Naive B cell (primary cell): ENCODE results near the gene SH3D19. TPM values are rescaled to one million over a fixed set of nuclear protein-coding genes. Genes with fewer than 3 reads are reported as not detected.

Source experiments
- ATAC-seq, 2 donors: fragments of 150-1000 bp; cut with Tn5 transposase; 2 replicates each; pipeline ENCODE4 v1.10.0; 2021; ENCODE audit warnings: low read depth in 2 of 2, mild to moderate bottlenecking in 2 of 2, moderate library complexity in 2 of 2
- DNase-seq: peaks from one replicate; pipeline ENCODE4 v3.0.0; 2022
- H3K27ac Mint-ChIP-seq, 6 donors: one replicate each; pipeline ENCODE4 v1.8.0; 2020 to 2022; ENCODE audit warnings: mild to moderate bottlenecking in 6 of 6, mixed read lengths in 6 of 6, moderate library complexity in 5 of 6, inconsistent platforms in 2 of 6
- H3K27me3 Mint-ChIP-seq, 3 donors: one replicate each; pipeline ENCODE4 v1.8.0; 2021 to 2022; ENCODE audit warnings: mixed read lengths in 3 of 3, mild to moderate bottlenecking in 1 of 3
- H3K36me3 Mint-ChIP-seq, 2 donors: one replicate each; pipeline ENCODE4 v1.8.0; 2020 to 2022; ENCODE audit warnings: mixed read lengths in 2 of 2, inconsistent platforms in 1 of 2, mild to moderate bottlenecking in 1 of 2
- H3K4me1 Mint-ChIP-seq, 3 donors: one replicate each; pipeline ENCODE4 v1.8.0; 2020 to 2022; ENCODE audit warnings: mixed read lengths in 3 of 3, inconsistent platforms in 1 of 3, mild to moderate bottlenecking in 1 of 3, moderate library complexity in 1 of 3
- H3K4me3 Mint-ChIP-seq, 8 donors: one replicate each; pipeline ENCODE4 v1.8.0; 2020 to 2022; ENCODE audit warnings: mild to moderate bottlenecking in 8 of 8, mixed read lengths in 8 of 8, moderate library complexity in 8 of 8, inconsistent platforms in 2 of 8
- H3K9me3 Mint-ChIP-seq, 7 donors: one replicate each; pipeline ENCODE4 v1.8.0; 2020 to 2022; ENCODE audit warnings: mixed read lengths in 7 of 7, mild to moderate bottlenecking in 5 of 7, inconsistent platforms in 2 of 7, moderate library complexity in 1 of 7
- polyA plus RNA-seq, 6 donors: library from polyadenylated mRNA; unstranded; fragments of 300-500 nt; fragmentation: Illumina TruSeq; gene quantifications; one replicate each; pipeline ENCODE4 v1.2.3, GENCODE V29; 2021; ENCODE audit warnings: low read depth in 6 of 6

Gene SH3D19, protein sequence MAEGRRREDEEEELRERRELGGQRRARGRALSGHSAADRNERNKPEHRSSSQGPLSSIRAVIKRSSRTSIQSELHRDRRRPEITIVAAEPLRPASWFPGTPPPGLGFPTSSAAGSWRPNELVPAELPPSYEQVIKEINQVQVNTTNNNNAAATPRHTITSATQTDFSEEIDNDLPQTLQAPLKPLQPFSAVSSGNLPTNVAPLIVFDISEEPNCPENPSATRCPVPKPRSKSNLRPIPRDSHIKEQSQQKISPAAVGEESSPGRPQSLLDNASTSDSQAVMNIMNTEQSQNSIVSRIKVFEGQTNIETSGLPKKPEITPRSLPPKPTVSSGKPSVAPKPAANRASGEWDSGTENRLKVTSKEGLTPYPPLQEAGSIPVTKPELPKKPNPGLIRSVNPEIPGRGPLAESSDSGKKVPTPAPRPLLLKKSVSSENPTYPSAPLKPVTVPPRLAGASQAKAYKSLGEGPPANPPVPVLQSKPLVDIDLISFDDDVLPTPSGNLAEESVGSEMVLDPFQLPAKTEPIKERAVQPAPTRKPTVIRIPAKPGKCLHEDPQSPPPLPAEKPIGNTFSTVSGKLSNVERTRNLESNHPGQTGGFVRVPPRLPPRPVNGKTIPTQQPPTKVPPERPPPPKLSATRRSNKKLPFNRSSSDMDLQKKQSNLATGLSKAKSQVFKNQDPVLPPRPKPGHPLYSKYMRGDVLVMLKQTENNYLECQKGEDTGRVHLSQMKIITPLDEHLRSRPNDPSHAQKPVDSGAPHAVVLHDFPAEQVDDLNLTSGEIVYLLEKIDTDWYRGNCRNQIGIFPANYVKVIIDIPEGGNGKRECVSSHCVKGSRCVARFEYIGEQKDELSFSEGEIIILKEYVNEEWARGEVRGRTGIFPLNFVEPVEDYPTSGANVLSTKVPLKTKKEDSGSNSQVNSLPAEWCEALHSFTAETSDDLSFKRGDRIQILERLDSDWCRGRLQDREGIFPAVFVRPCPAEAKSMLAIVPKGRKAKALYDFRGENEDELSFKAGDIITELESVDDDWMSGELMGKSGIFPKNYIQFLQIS
- polyA plus RNA-seq, result 1 to 10 TPM in 4 of 6 donors, not detected in 2; 1.7 to 3.7 (median 2.3) TPM

DNA sequence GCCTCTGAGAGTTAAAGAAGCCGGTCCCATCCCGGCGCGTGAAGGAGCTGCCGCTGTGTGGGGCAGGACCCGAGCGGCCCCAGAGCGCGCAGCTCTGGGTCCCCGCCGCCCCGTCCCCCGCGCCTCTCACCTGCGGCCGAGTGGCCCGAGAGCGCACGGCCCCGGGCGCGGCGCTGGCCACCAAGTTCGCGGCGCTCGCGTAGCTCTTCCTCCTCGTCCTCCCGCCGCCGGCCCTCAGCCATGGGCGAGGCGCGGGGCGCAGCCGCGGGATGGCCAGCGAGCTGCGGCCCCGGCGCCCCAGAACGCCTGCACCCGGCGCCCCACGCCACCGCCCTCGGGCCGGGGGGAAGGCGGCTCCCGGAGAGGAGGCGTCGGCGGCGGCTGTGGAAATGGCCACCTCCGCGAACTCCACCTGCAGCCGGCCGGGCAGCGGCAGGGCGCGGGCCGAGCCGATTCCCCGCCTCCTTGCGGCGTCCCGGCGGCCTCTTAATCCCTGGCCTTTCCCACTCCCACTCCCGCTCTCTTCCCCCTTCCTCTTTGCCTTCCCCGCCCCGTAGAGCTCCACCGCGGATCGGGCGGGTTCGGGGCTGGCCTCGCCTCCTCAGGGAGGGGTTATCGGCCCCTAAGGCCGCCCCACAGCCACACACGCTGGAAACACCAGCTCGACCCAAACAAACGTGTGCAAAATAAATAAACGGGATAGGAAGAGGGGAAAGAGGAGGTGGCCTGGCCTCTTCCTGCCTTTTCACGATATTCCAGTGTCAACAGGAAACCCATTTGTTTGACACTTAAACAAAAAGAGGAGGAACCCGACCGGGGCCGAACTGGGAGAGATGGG lies at the start of gene SH3D19:
Gene SH3D19, minus strand, starts transcription at position 495 of the 838 bp plus-strand sequence. Its CDS starts 253 bp downstream, at position 242.
- H3K4me1 Mint-ChIP-seq, result peaks cover 4 to 11% (median 9%) of the 10 kb centered on the region in 3 donors

DNA sequence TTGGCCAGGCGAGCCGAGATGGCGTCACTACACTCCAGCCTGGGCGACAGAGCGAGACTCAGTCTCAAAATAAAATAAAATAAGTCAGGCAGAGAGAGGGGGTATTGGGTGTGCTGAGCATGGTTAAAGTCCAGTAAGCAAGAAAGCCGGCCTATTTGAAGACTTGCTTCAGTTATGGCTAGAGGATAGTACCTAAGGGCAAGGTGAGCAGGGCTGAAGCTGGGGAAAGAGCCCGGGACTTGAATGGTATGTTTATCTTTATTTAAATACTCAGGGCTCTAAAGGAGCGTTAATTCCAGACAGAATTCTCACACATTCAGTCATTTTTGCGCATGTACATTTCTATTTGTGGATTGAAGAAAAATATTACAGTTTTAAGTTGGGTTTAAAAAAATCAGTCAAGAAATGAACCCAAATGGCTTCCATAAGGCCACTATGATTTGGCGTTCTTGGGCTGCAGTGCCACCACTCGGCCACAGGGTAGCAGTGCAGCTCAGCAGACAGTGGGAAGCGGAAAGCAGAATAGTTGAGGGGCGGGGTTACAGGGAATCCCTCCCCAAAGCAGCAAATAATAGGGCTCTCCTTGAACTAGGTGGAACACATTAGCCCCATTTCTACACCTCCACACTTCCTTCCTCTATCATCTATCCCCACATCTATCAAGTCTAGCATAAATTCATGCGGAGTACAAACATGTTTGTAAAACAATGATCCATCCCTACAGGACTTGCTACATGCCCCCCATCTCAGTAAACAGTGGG lies 37.2 kb upstream of the SH3D19 start:
- ATAC-seq (peak; percentile 81 to 89), DNase-seq (peak; percentile 54)
- Mint-ChIP-seq H3K27me3 (peaks cover 12 to 25% (median 15%) of the 10 kb centered on the region in 3 donors), H3K36me3 (no peaks in the 10 kb centered on the region), H3K9me3 (no peaks in the 10 kb centered on the region), H3K27ac (peak overlapping the region in 1 of 6 donors; percentile 59), H3K4me1 (peaks cover 0 to 3% (median 0%) of the 10 kb centered on the region in 3 donors), H3K4me3 (no peak overlapping the region)

More for the DNA sequence above, at the start of gene SH3D19:
- Mint-ChIP-seq H3K27ac (no peak within 1 kb of the TSS), H3K9me3 (peaks cover 0 to 6% (median 3%) of the 10 kb centered on the region in 7 donors), H3K27me3 (peaks cover 55 to 61% (median 60%) of the 10 kb centered on the region in 3 donors), H3K36me3 (peaks cover 0 to 6% of the 10 kb centered on the region in 2 donors), H3K4me3 (peak within 1 kb of the TSS in 7 of 8 donors; percentile 33 to 80 (median 66))
- DNase-seq (no peak), ATAC-seq (no peak)

GRCh38 chr4:151361966-151362365 lies 36.6 kb upstream of the SH3D19 start:
- DNase-seq, result no peak
- no peak for ATAC-seq
- H3K4me3 Mint-ChIP-seq, result no peak overlapping the region
- H3K36me3 Mint-ChIP-seq, result no peaks in the 10 kb centered on the region
- H3K9me3 Mint-ChIP-seq, result no peaks in the 10 kb centered on the region
- no peak overlapping the region for H3K27ac Mint-ChIP-seq
- peaks cover 0 to 3% (median 0%) of the 10 kb centered on the region in 3 donors for H3K4me1 Mint-ChIP-seq
- peaks cover 12 to 25% (median 15%) of the 10 kb centered on the region in 3 donors for H3K27me3 Mint-ChIP-seq

DNA sequence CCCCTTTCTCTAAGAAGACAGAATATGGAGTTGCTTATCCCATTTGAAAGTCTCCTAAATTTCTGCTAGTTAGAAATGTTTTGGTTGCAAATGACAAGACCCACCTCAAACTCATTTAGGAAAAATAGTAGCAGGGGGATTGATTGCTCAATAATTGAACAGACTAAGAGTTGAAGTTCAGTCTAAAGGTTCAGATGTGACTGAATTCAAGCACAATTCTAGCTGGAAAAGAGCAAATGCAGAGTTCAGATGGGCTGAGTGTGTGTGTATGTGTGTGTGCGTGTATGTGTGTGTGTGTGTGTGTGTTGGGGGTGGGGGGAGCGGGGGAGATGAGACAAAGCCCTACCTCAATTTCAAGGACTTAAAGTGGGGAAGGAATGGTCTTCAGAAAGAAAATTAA lies 35.7 kb upstream of the SH3D19 start:
- Mint-ChIP-seq H3K36me3 (no peaks in the 10 kb centered on the region), H3K9me3 (no peaks in the 10 kb centered on the region), H3K4me1 (peaks cover 0 to 3% (median 0%) of the 10 kb centered on the region in 3 donors), H3K27ac (no peak overlapping the region), H3K4me3 (no peak overlapping the region), H3K27me3 (peaks cover 12 to 25% (median 15%) of the 10 kb centered on the region in 3 donors)
- no peak for ATAC-seq
- no peak for DNase-seq

DNA sequence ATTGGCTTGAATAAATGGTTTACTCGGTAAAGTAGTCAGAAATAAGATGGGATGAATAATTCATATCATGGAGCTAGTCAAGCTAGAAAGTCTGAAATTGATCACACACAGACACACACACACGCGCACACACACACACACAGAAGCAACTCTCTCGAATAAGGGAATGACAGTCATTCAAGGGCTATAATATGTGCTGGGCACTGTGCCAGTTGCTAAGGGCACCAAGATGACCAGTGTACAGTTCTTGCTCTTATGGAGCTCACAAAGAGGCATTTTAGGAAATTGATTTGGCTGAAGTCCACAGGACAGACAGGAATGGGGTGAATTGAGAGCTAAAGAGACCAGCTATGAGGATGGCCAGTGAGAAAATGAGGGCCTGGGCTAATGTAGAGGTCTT lies 34.2 kb upstream of the SH3D19 start:
- H3K36me3 Mint-ChIP-seq, result no peaks in the 10 kb centered on the region
- no peak overlapping the region for H3K27ac Mint-ChIP-seq
- no peaks in the 10 kb centered on the region for H3K9me3 Mint-ChIP-seq

GRCh38 chr4:151358266-151358665 lies 32.9 kb upstream of the SH3D19 start:
- H3K4me1 Mint-ChIP-seq, result peaks cover 0 to 3% (median 0%) of the 10 kb centered on the region in 3 donors

More for the DNA sequence above, 34.2 kb upstream of the SH3D19 start:
- Mint-ChIP-seq H3K27me3 (peaks cover 12 to 25% (median 25%) of the 10 kb centered on the region in 3 donors), H3K4me3 (no peak overlapping the region), H3K4me1 (peaks cover 0 to 3% (median 0%) of the 10 kb centered on the region in 3 donors)
- ATAC-seq, result no peak
- DNase-seq, result no peak

GRCh38 chr4:151356510-151356909 lies 31.1 kb upstream of the SH3D19 start:
- ATAC-seq (no peak), DNase-seq (no peak)
- Mint-ChIP-seq H3K27ac (no peak overlapping the region), H3K4me3 (no peak overlapping the region), H3K9me3 (peaks cover 0 to 6% (median 3%) of the 10 kb centered on the region in 7 donors), H3K27me3 (peaks cover 15 to 32% (median 32%) of the 10 kb centered on the region in 3 donors), H3K4me1 (no peaks in the 10 kb centered on the region), H3K36me3 (no peaks in the 10 kb centered on the region)

More at GRCh38 chr4:151358266-151358665, 32.9 kb upstream of the SH3D19 start:
- H3K9me3 Mint-ChIP-seq, result peaks cover 0 to 4% (median under 1%) of the 10 kb centered on the region in 7 donors
- ATAC-seq, result no peak
- no peak overlapping the region for H3K4me3 Mint-ChIP-seq
- no peak overlapping the region for H3K27ac Mint-ChIP-seq
- H3K36me3 Mint-ChIP-seq, result no peaks in the 10 kb centered on the region
- DNase-seq, result no peak
- H3K27me3 Mint-ChIP-seq, result peaks cover 12 to 32% (median 32%) of the 10 kb centered on the region in 3 donors

DNA sequence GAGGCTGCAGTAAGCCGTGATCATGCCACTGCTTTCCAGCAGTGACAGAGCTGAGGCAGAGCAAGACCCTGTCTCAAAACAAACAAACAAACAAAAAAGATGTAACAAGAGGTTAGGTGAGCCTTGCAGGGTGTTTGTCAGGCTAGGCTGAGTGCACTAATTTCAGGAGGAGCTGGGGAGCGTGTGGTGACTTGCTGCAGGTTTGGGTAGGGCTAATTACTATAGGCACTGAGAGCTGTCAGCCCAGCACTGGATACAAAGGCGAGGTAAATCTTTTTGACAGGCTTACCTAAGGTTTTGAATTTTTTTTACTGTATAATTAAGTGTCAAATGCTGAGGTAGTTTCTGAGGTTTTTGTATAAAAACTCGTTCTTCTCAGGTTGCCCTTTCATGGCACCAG lies 29.8 kb upstream of the SH3D19 start:
- H3K4me3 Mint-ChIP-seq, result no peak overlapping the region
- no peaks in the 10 kb centered on the region for H3K4me1 Mint-ChIP-seq
- peaks cover 0 to 7% (median 3%) of the 10 kb centered on the region in 7 donors for H3K9me3 Mint-ChIP-seq
- ATAC-seq, result no peak
- no peak overlapping the region for H3K27ac Mint-ChIP-seq
- no peak for DNase-seq
- H3K36me3 Mint-ChIP-seq, result no peaks in the 10 kb centered on the region
- peaks cover 14 to 31% (median 26%) of the 10 kb centered on the region in 3 donors for H3K27me3 Mint-ChIP-seq

DNA sequence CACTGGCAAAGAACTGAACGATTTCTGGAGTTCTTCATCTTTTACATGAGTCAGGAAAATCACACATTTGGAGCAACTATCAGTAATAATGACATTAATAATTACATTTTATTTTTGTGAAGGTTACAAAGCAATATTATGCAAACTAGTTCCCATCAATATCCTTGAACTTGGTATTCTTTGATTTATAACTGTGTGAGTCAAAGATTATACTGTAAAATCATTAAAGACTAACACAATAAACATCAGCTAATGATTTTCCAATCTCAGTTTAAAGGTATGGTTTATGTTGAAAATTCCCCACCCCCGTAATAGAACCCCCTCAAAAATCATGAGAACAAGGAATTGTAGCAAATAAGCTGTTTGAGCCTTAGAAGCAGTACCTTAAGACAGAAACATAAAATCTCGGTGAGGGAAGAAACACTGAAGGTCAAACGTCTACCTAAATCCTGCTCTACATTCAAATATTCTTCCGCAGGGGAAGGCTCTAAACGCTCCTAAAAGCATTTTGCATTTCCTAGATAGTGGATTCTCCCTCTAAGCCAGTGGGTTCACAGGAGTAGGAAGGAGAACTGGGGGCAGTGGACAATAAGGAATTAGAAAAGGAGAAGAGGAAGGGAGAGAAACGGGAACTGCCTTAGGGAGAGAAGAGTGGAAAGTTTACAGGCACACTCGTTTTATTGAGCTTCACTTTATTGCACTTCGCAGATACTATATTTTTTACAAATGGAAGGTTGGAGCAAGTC lies 22.3 kb upstream of the SH3D19 start:
- peaks cover 9 to 24% (median 12%) of the 10 kb centered on the region in 3 donors for H3K27me3 Mint-ChIP-seq
- H3K36me3 Mint-ChIP-seq, result no peaks in the 10 kb centered on the region
- H3K27ac Mint-ChIP-seq, result no peak overlapping the region
- ATAC-seq (no peak), DNase-seq (no peak)
- no peaks in the 10 kb centered on the region for H3K4me1 Mint-ChIP-seq
- H3K9me3 Mint-ChIP-seq, result peaks cover 0 to 17% (median 4%) of the 10 kb centered on the region in 7 donors
- H3K4me3 Mint-ChIP-seq, result no peak overlapping the region

GRCh38 chr4:151344948-151345347 lies 19.5 kb upstream of the SH3D19 start:
- Mint-ChIP-seq H3K4me1 (no peaks in the 10 kb centered on the region), H3K36me3 (no peaks in the 10 kb centered on the region), H3K9me3 (peaks cover 0 to 19% (median 5%) of the 10 kb centered on the region in 7 donors), H3K27ac (peak overlapping the region in 1 of 6 donors; percentile 74), H3K27me3 (peaks cover 9 to 24% (median 17%) of the 10 kb centered on the region in 3 donors), H3K4me3 (no peak overlapping the region)
- no peak for DNase-seq
- no peak for ATAC-seq

DNA sequence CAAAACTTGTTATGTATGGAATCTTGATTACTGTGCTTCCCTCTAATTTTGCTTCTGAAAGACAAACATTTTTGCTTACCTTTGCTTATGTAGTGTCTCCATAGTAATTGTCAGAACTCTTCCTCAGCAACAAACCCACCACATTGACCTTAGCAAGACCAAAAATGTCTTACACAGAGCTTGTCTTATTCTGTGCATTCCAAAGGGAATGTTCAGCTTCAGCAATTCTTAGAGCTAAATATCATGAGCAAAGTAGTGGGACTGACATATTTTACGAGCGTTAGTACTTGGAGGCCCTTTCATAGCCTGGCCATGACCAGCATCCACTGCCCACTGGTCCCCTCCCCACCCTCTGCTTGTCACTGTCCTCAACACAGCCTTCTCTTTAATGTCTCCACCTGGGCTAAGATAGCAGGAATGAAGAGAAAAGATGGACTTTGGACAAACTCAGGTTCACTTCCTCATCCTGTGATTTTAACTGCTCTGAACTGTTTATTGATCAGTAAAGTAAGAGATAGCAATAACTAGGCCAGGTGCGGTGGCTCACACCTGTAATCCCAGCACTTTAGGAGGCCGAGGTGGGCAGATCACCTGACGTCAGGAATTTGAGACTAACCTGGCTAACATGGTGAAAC lies 15.5 kb upstream of the SH3D19 start:
- no peaks in the 10 kb centered on the region for H3K4me1 Mint-ChIP-seq
- no peak overlapping the region for H3K4me3 Mint-ChIP-seq
- H3K36me3 Mint-ChIP-seq, result no peaks in the 10 kb centered on the region
- H3K27me3 Mint-ChIP-seq, result peaks cover 21 to 25% (median 25%) of the 10 kb centered on the region in 3 donors
- H3K27ac Mint-ChIP-seq, result peak overlapping the region in 1 of 6 donors; percentile 17
- no peak for ATAC-seq
- H3K9me3 Mint-ChIP-seq, result peaks cover 0 to 14% (median 5%) of the 10 kb centered on the region in 7 donors
- no peak for DNase-seq
